ENCODE results near the gene MRPL12.
A peak's percentile ranks its signal among the peaks of the same experiment; 100 is the strongest.

MRPL12 gene

DNA sequence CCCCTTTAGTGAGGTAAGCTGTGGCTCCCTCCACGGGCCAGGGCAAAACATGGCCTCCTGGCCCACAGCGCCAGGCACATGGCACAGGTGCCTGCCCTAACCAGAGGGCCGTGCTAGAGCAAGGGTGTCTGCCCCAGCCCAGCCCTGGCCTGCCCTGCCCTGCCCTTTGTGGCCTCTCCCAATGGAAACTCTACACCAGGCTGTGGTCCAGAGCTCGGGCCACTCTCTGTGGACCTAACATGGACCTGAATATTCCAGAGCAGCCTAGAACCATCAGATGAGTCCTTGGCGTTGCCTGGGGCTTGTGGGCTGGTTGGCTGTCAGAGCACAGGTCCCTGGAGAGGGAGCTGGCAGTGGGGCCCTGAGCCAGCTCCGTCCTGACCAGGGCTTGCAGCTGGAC, 8.0 kb upstream of the MRPL12 start:
- 0 out of 22 replicates have a peak overlapping the region, but pooled peaks of 1 of the 11 experiments have one; percentile 18 for H3K9ac ChIP-seq
- no peak for TF ChIP-seq Cebpa-rat (IDR thresholded peaks at IDR 0.05)
- peaks cover 98 to 100% (median 100%) of the 10 kb centered on the region in 11 experiments for H3K36me3 ChIP-seq
- peaks cover 46 to 100% (median 100%) of the 10 kb centered on the region in 11 experiments for H4K20me1 ChIP-seq
- no peak overlapping the region for H3K27ac ChIP-seq
- H3K27me3 ChIP-seq, result no peaks in the 10 kb centered on the region
- H3K4me3 ChIP-seq, result no peak overlapping the region
- H3K4me2 ChIP-seq, result no peak overlapping the region
- no peaks in the 10 kb centered on the region for H3K9me3 ChIP-seq (replicated peaks in 1 of 11)
- H3K4me1 ChIP-seq, result no peaks in the 10 kb centered on the region

DNA sequence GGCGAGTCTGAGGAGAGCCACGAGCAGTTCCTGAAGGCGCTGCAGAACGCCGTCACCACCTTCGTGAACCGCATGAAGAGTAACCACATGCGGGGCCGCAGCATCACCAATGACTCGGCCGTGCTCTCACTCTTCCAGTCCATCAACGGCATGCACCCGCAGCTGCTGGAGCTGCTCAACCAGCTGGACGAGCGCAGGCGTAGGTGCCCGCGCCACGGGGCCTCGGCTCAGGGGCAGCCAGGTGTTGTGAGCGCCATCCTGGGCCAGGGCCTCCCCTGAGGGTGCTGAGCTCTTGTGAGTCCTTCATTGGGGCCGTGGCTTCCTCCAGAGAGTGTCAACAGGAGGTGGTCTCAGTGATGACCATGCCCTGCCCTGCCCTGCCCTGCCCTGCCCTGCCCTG, 7.4 kb upstream of the MRPL12 start:
- Histone ChIP-seq H3K4me3 (no peak overlapping the region), H3K9ac (0 out of 22 replicates have a peak overlapping the region, but pooled peaks of 1 of the 11 experiments have one; percentile 18), H3K4me2 (no peak overlapping the region), H3K27ac (no peak overlapping the region), H3K36me3 (peaks cover 96 to 100% (median 99%) of the 10 kb centered on the region in 11 experiments), H3K27me3 (no peaks in the 10 kb centered on the region), H3K4me1 (peaks cover 1 to 3% (median 3%) of the 10 kb centered on the region in 10 experiments; a peak in 18 of 20 replicates), H4K20me1 (peaks cover 43 to 100% (median 100%) of the 10 kb centered on the region in 11 experiments; a peak in 21 of 22 replicates), H3K9me3 (replicated peaks in 1 of 11) (no peaks in the 10 kb centered on the region)
- no peak for TF ChIP-seq Cebpa-rat (IDR thresholded peaks at IDR 0.05)

DNA sequence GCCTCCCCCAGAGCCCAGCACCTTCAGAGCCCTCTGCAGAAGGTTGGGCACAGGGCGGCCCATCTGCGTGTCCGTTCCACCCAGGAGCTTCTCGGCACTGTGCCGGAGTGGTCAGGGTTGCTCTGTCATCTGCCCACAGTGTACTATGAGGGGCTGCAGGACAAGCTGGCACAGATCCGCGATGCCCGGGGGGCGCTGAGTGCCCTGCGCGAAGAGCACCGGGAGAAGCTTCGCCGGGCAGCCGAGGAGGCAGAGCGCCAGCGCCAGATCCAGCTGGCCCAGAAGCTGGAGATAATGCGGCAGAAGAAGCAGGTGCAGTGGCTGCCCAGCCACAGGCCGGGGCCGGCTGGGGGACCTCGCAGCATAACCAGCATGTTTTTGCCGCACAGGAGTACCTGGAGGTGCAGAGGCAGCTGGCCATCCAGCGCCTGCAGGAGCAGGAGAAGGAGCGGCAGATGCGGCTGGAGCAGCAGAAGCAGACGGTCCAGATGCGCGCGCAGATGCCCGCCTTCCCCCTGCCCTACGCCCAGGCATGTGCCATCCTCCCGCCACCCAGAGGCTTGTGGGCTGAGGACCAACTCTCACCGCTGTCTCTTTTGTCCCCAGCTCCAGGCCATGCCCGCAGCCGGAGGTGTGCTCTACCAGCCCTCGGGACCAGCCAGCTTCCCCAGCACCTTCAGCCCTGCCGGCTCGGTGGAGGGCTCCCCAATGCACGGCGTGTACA, 6.8 kb upstream of the MRPL12 start:
- H3K4me3 ChIP-seq, result no peak overlapping the region
- H3K36me3 ChIP-seq, result peaks cover 96 to 100% (median 99%) of the 10 kb centered on the region in 11 experiments
- H3K4me1 ChIP-seq, result peaks cover 7 to 9% (median 8%) of the 10 kb centered on the region in 10 experiments
- TF ChIP-seq Cebpa-rat (IDR thresholded peaks at IDR 0.05), result no peak
- no peak overlapping the region for H3K4me2 ChIP-seq
- H4K20me1 ChIP-seq, result peaks cover 46 to 100% (median 100%) of the 10 kb centered on the region in 11 experiments; a peak in 21 of 22 replicates
- H3K27me3 ChIP-seq, result no peaks in the 10 kb centered on the region
- no peaks in the 10 kb centered on the region for H3K9me3 ChIP-seq (replicated peaks in 1 of 11)
- 0 out of 22 replicates have a peak overlapping the region, but pooled peaks of 1 of the 11 experiments have one; percentile 2 for H3K9ac ChIP-seq
- no peak overlapping the region for H3K27ac ChIP-seq

DNA sequence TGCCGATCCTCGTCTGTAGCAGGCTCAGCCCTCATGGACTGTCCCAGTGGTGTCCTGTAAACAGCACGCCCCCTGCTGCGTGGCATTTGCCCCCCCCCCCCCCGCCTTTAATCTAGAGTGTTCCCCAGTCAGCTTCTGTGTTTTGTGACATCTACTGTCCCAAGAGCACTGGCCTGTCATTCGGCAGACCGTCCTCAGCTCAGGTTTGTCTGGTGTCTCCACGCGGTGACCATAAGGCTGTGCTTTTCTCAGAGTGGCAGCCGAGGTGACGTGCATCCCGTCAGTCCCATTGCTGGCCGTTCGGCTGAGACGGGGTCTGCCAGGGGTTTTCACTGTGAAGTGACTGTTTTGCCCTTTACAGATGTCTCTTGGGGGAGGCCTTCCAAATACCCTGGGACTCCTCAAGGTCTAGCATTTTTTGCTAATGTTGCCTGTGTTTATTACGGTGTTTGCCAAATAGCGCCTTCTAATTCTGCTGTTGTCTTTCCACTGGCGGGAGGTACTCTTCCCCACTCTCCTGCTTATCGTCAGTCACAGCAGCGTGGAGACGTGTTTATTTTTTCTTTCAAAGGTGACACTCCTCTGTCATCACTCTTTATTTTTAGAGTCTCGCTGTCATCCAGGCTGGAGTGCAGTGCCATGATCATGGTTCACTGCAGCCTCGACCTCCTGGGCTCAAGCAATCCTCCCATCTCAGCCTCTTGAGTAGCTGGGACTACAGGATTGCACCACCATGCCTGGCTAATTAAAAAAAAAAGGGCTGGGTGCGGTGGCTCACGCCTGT, 5.7 kb upstream of the MRPL12 start:
- no peak overlapping the region for H3K4me2 ChIP-seq
- H3K4me3 ChIP-seq, result no peak overlapping the region
- no peaks in the 10 kb centered on the region for H3K9me3 ChIP-seq (replicated peaks in 1 of 11)
- H3K27me3 ChIP-seq, result no peaks in the 10 kb centered on the region
- peaks cover 91 to 99% (median 98%) of the 10 kb centered on the region in 11 experiments for H3K36me3 ChIP-seq
- peaks cover 57 to 100% (median 100%) of the 10 kb centered on the region in 11 experiments; a peak in 21 of 22 replicates for H4K20me1 ChIP-seq
- peaks cover 18 to 19% (median 19%) of the 10 kb centered on the region in 10 experiments for H3K4me1 ChIP-seq
- no peak for TF ChIP-seq Cebpa-rat (IDR thresholded peaks at IDR 0.05)
- H3K9ac ChIP-seq, result peak overlapping the region in 4 of 11 experiments; percentile 2 to 27 (median 22); a peak in 2 of 22 replicates
- H3K27ac ChIP-seq, result no peak overlapping the region

DNA sequence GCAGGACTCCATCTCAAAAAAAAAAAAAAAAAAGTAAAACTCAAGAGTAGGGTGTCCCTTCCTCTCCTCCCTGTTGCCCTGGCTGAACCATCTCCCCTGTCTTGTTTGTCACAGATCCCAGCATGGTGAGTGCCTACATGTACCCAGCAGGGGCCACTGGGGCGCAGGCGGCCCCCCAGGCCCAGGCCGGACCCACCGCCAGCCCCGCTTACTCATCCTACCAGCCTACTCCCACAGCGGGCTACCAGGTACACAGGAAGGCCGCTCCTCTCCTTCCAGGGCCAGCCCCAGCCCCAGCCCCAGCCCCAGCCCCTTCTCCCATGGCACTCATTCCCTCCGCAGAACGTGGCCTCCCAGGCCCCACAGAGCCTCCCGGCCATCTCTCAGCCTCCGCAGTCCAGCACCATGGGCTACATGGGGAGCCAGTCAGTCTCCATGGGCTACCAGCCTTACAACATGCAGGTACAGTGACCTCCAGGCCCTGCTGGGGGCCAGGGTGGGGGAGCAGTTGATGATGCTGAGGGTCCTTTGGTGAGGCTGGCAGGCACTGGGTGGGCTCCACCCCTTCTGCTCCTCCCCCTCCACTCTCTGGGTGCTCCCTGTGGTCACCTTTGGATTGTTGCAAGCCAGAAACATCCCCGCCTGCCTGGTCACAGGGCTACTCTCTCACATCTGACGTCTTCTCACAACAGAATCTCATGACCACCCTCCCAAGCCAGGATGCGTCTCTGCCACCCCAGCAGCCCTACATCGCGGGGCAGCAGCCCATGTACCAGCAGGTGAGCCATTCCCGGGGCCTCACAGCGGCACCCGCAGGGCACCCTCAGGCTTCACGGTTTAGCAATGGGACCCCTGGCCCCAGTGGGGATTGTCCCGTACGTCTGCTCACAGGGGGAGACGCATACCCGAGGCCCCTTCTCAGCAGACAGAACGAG, 2.5 kb upstream of the MRPL12 start:
- Histone ChIP-seq H3K9ac (peak overlapping the region; percentile 91 to 99 (median 98); a peak in 19 of 22 replicates), H3K9me3 (replicated peaks in 1 of 11) (no peaks in the 10 kb centered on the region), H4K20me1 (peaks cover 58 to 93% (median 80%) of the 10 kb centered on the region in 11 experiments; a peak in 21 of 22 replicates), H3K4me3 (peak overlapping the region in 4 of 10 experiments; percentile 92 to 99 (median 96); a peak in 5 of 20 replicates), H3K4me2 (peak overlapping the region; percentile 92 to 100 (median 98); a peak in 21 of 22 replicates), H3K27me3 (no peaks in the 10 kb centered on the region), H3K27ac (peak overlapping the region in 5 of 11 experiments; percentile 14 to 98 (median 96); a peak in 7 of 22 replicates), H3K36me3 (peaks cover 64 to 85% (median 82%) of the 10 kb centered on the region in 11 experiments), H3K4me1 (peaks cover 27 to 31% (median 28%) of the 10 kb centered on the region in 10 experiments)
- TF ChIP-seq Cebpa-rat (IDR thresholded peaks at IDR 0.05), result no peak

DNA sequence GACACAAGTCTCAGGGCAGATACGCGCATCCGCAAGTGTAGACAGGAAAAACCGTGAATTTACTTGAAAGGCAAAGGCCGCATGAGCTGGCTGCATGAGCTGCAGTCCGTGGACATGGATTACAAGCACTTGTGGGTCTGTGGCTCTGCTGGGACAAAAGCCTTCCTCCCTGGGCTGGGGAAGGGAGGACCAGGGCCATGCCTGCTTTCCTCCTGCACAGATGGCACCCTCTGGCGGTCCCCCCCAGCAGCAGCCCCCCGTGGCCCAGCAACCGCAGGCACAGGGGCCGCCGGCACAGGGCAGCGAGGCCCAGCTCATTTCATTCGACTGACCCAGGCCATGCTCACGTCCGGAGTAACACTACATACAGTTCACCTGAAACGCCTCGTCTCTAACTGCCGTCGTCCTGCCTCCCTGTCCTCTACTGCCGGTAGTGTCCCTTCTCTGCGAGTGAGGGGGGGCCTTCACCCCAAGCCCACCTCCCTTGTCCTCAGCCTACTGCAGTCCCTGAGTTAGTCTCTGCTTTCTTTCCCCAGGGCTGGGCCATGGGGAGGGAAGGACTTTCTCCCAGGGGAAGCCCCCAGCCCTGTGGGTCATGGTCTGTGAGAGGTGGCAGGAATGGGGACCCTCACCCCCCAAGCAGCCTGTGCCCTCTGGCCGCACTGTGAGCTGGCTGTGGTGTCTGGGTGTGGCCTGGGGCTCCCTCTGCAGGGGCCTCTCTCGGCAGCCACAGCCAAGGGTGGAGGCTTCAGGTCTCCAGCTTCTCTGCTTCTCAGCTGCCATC, 1.7 kb upstream of the MRPL12 start:
- peak overlapping the region; percentile 86 to 100 (median 96) for H3K4me3 ChIP-seq
- peak overlapping the region; percentile 91 to 99 (median 98) for H3K9ac ChIP-seq
- peaks cover 53 to 93% (median 78%) of the 10 kb centered on the region in 11 experiments; a peak in 21 of 22 replicates for H4K20me1 ChIP-seq
- H3K27me3 ChIP-seq, result no peaks in the 10 kb centered on the region
- peak overlapping the region in 10 of 11 experiments; percentile 7 to 98 (median 96); a peak in 16 of 22 replicates for H3K27ac ChIP-seq
- H3K9me3 ChIP-seq (replicated peaks in 1 of 11), result no peaks in the 10 kb centered on the region
- TF ChIP-seq Cebpa-rat (IDR thresholded peaks at IDR 0.05), result no peak
- peaks cover 27 to 31% (median 28%) of the 10 kb centered on the region in 10 experiments for H3K4me1 ChIP-seq
- H3K4me2 ChIP-seq, result peak overlapping the region; percentile 92 to 100 (median 98)
- H3K36me3 ChIP-seq, result peaks cover 64 to 85% (median 82%) of the 10 kb centered on the region in 11 experiments

DNA sequence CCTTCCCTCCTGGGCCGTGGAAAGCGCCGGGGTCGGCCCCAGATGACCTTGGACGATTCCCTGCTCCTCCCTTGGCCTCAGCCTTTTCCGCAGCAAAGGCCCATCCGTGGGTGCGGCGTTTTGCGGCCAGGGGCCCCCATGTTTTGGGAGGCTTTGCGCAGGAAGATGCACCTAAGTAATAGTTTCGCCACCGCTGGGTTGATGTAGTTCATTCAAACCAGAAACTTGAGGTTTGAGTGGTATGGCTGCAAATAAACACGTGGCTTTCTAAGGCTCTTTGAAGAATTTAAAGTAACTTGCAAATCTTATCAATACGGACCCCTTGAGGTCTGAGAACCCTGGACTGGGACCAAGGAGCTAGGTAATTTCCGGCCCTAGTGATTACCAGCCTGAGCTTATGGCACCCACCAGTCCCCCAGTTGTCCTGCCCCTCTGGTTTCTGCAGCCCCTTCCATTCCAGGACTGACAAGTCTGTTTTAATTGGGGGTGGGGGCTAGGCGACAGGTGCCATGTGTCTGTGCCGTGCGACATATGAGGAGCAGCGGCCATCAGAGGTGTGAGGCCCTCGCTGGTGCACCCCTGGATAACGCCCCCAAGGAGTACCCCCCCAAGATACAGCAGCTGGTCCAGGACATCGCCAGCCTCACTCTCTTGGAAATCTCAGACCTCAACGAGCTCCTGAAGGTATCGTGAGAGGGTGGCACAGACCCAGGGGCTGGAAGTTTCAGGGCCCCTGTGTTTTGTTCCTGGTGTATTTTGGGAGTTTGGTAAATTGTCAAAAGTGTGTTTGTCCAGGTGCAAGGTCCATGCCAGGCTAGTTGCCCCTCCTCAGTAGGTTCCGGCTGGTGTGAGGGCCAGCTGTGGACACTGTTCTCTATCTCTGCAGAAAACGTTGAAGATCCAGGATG, 834 bp downstream of the MRPL12 start:
- Histone ChIP-seq H3K4me3 (peak overlapping the region; percentile 86 to 100 (median 96)), H3K4me2 (peak overlapping the region; percentile 93 to 100 (median 98)), H3K27ac (peak overlapping the region; percentile 91 to 98 (median 96)), H3K36me3 (peaks cover 61 to 85% (median 82%) of the 10 kb centered on the region in 11 experiments), H3K9ac (peak overlapping the region; percentile 91 to 99 (median 98)), H3K4me1 (peaks cover 27 to 36% (median 29%) of the 10 kb centered on the region in 10 experiments), H3K27me3 (no peaks in the 10 kb centered on the region), H4K20me1 (peaks cover 31 to 93% (median 77%) of the 10 kb centered on the region in 11 experiments; a peak in 21 of 22 replicates), H3K9me3 (replicated peaks in 1 of 11) (no peaks in the 10 kb centered on the region)
- TF ChIP-seq Cebpa-rat (IDR thresholded peaks at IDR 0.05), result no peak

Data from BLaER1 treated with 17β-estradiol and CSF1 and Interleukin-3, amounts not matched to agents 10 nM and 100 nM (cell line).